Upper lobe of right lung (tissue), 1 donor: ENCODE results near the gene CACNB4. TPM values are rescaled to one million over a fixed set of nuclear protein-coding genes. Genes with fewer than 3 reads are reported as not detected.

Source experiments
- ATAC-seq: fragments of 200-7000 bp; cut with Tn5 transposase; one replicate; pipeline ENCODE4 v1.9.1; 2020; ENCODE audit warnings: mild to moderate bottlenecking, moderate library complexity
- DNase-seq: peaks from one replicate; pipeline ENCODE4 v3.0.0-alpha.2; 2020
- H3K27ac ChIP-seq: fragments of 200-600 bp; one replicate; pipeline ENCODE4 v1.8.0; 2022
- H3K27me3 ChIP-seq: fragments of 200-600 bp; one replicate; pipeline ENCODE4 v1.8.0; 2022; ENCODE audit warnings: mild to moderate bottlenecking
- H3K36me3 ChIP-seq: fragments of 200-600 bp; one replicate; pipeline ENCODE4 v1.8.0; 2022
- H3K4me1 ChIP-seq: fragments of 200-600 bp; one replicate; pipeline ENCODE4 v1.8.0; 2022
- H3K4me3 ChIP-seq: fragments of 200-600 bp; one replicate; pipeline ENCODE4 v1.8.0; 2022; ENCODE audit warnings: mild to moderate bottlenecking
- H3K9me3 ChIP-seq: fragments of 200-600 bp; one replicate; pipeline ENCODE4 v1.8.0; 2022
- intact Hi-C: fragments of 100-400 bp; cut with DNase I; formaldehyde crosslinking; loops from one replicate; pipeline ENCODE4 v1.11.0; 2022
- total RNA-seq: library from RNA; stranded (reverse); fragmentation: NEBNext Ultra II Directional; extraction: Animal tissue kit (Norgen Biotek cat#: 25700); gene quantifications from one replicate; pipeline ENCODE4 v1.2.1, GENCODE V29; 2021
- TF ChIP-seq, protein P1 (sequence below): fragments of 200-600 bp; IDR thresholded peaks from one replicate; pipeline ENCODE4 v1.8.0; 2022; ENCODE audit warnings: antibody characterized with exemption
- donor health status: DM: no; HTN: yes; CAD: no; lungs with severe emphysema.

The CACNB4 gene
- total RNA-seq, 1 donor from 2014 or later, result 15.3 TPM

DNA sequence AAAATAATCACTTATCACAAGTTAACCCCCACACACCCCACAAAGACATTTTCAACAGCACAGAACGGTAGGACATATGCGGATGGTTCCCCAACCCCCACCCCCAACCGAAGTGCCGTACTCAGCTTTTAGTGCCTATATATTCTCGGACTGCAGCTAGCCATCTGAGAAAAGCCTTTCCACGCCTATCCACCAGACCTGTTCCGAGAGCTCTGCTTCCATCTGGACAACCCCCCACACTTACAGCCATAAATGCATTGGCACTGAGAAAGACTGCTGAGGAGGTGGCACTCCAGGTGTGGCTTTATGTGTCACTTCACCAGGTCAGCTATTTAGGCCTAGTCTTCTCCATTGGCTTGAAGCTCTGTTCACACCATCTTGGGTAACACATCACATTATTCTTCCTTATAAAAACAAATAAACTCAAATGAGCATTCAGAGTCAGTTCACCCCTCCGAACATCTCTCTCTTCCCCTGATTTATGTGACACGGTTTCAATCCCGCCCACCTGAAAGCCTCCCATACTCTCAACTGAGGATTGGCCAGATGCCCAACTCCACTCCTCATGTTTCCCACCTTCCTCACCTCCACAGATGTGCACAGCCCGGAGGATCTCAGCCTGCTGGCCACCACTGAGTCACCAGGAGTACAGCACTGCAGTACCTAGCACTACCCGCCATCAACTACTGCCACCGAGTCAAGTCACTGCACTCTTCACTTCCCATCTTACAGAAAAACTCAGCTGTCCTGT, 127.4 kb downstream of the CACNB4 start:
- Histone ChIP-seq H3K4me3 (no peak overlapping the region), H3K4me1 (no peaks in the 10 kb centered on the region), H3K27ac (no peak overlapping the region), H3K36me3 (no peaks in the 10 kb centered on the region), H3K27me3 (no peaks in the 10 kb centered on the region), H3K9me3 (no peaks in the 10 kb centered on the region)
- TF ChIP-seq, protein P1, sequence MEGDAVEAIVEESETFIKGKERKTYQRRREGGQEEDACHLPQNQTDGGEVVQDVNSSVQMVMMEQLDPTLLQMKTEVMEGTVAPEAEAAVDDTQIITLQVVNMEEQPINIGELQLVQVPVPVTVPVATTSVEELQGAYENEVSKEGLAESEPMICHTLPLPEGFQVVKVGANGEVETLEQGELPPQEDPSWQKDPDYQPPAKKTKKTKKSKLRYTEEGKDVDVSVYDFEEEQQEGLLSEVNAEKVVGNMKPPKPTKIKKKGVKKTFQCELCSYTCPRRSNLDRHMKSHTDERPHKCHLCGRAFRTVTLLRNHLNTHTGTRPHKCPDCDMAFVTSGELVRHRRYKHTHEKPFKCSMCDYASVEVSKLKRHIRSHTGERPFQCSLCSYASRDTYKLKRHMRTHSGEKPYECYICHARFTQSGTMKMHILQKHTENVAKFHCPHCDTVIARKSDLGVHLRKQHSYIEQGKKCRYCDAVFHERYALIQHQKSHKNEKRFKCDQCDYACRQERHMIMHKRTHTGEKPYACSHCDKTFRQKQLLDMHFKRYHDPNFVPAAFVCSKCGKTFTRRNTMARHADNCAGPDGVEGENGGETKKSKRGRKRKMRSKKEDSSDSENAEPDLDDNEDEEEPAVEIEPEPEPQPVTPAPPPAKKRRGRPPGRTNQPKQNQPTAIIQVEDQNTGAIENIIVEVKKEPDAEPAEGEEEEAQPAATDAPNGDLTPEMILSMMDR, result no peak
- DNase-seq, result no peak
- no peak for ATAC-seq
- intact Hi-C loops, result no loop called here

DNA sequence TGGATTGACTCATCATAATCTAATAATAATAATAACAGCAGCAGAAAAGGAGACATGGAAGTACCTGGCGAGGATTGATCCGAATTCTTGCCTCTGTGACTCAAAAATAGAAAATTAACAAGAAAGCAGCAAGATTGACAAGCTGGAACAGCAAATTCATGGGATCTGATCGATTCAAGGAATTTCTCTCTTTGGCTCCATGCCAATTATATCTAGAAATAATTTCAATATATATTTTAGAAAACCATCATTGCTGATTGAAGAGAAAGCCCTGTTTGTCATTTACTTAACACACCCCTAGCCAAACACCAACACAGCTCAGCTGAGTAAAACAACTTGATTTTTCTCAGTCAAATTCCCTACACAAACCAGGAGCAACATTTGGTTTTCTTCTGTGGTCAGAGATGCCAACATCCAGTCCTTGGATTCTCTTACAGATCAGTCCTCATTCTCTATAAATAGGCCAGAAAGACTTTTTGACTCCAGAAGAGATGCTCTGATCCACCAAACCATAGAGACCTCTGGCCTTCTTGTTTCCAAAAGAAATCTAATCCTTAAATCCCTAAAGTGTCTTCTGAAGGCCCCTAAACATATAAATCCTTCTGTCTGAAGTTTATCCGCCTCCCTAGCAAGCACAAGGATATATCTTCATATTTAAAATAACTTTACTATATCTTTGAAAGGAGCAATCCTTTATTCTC, 129.9 kb downstream of the CACNB4 start:
- no peaks in the 10 kb centered on the region for H3K9me3 ChIP-seq
- H3K36me3 ChIP-seq, result no peaks in the 10 kb centered on the region
- DNase-seq, result no peak
- H3K4me3 ChIP-seq, result no peak overlapping the region
- H3K27me3 ChIP-seq, result no peaks in the 10 kb centered on the region
- no peak for ATAC-seq
- TF ChIP-seq, protein P1, result no peak
- H3K4me1 ChIP-seq, result no peaks in the 10 kb centered on the region
- no peak overlapping the region for H3K27ac ChIP-seq
- intact Hi-C loops, result no loop called here

- intact Hi-C loops, result no loop called here
- H3K9me3 ChIP-seq, result no peaks in the 10 kb centered on the region
- no peak for ATAC-seq
- no peak for DNase-seq
- H3K27ac ChIP-seq, result no peak overlapping the region
- TF ChIP-seq, protein P1, result no peak
- no peaks in the 10 kb centered on the region for H3K4me1 ChIP-seq
- no peaks in the 10 kb centered on the region for H3K36me3 ChIP-seq
- H3K4me3 ChIP-seq, result no peak overlapping the region
- no peaks in the 10 kb centered on the region for H3K27me3 ChIP-seq
Measured at GRCh38 chr2:151967829-151968722, 130.8 kb downstream of the CACNB4 start.

GRCh38 chr2:151965884-151966283, 133.0 kb downstream of the CACNB4 start:
- Histone ChIP-seq H3K9me3 (no peaks in the 10 kb centered on the region), H3K4me1 (no peaks in the 10 kb centered on the region), H3K27ac (no peak overlapping the region), H3K4me3 (no peak overlapping the region), H3K36me3 (no peaks in the 10 kb centered on the region), H3K27me3 (no peaks in the 10 kb centered on the region)
- TF ChIP-seq, protein P1, result no peak
- intact Hi-C loops, result no loop called here
- DNase-seq, result no peak
- ATAC-seq, result no peak

DNA sequence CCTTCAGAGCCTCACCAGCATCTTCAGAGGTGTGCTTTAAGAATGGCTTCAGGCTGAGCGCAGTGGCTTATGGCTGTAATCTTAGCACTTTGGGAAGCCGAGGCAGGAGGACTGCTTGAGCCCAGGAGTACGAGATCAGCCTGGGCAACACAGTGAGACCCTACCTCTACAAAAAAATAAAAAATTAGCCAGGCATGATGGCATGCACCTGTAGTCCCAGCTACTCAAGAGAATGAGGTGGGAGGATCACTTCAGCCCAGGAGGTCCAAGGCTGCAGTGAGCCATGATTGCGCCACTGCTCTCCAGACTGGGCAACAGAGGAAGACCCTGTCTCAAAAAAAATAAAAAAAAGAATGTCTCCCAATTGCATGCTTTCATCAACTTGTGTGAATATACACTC, 137.3 kb downstream of the CACNB4 start:
- no peaks in the 10 kb centered on the region for H3K27me3 ChIP-seq
- TF ChIP-seq, protein P1, result no peak
- no peaks in the 10 kb centered on the region for H3K4me1 ChIP-seq

More for the DNA sequence above, 137.3 kb downstream of the CACNB4 start:
- ATAC-seq (no peak), DNase-seq (no peak)
- intact Hi-C loops, result no loop called here
- Histone ChIP-seq H3K4me3 (no peak overlapping the region), H3K9me3 (no peaks in the 10 kb centered on the region), H3K27ac (no peak overlapping the region), H3K36me3 (no peaks in the 10 kb centered on the region)
